KG1 (cell line): ENCODE results near the gene ADAM22.
"Not testable (repeated sequence)": the region's sequence is repeated elsewhere in the genome, so short reads cannot be mapped to it uniquely, and the experiment has no call there.

Experiments used
- DNase-seq: peaks from one replicate; lab custom pipeline; 2025; lab: John Stamatoyannopoulos, UW

ADAM22 gene

GRCh38 chr7:88111140-88111743, 177.2 kb downstream of the ADAM22 start:
- DNase-seq = no peak

- DNase-seq = no peak
Observed at GRCh38 chr7:88111954-88112471, 178.0 kb downstream of the ADAM22 start.

- DNase-seq = no peak
Observed at GRCh38 chr7:88115258-88115796, 181.3 kb downstream of the ADAM22 start.

- no peak for DNase-seq
Observed at GRCh38 chr7:88115816-88116215, 181.8 kb downstream of the ADAM22 start.

- no peak for DNase-seq
Observed at GRCh38 chr7:88116235-88116795, 182.3 kb downstream of the ADAM22 start.

- DNase-seq = no peak
Observed at GRCh38 chr7:88117325-88117724, 183.3 kb downstream of the ADAM22 start.

GRCh38 chr7:88121335-88121734, 187.3 kb downstream of the ADAM22 start:
- no peak for DNase-seq

- no peak for DNase-seq
Observed at GRCh38 chr7:88127637-88128290, 193.7 kb downstream of the ADAM22 start.

- no peak for DNase-seq
Observed at GRCh38 chr7:88132725-88133124, 198.7 kb downstream of the ADAM22 start.

GRCh38 chr7:88140947-88141346, 206.9 kb downstream of the ADAM22 start:
- DNase-seq = no peak

- DNase-seq = no peak
Observed at GRCh38 chr7:88141479-88141878, 207.4 kb downstream of the ADAM22 start.

- DNase-seq = no peak
Observed at GRCh38 chr7:88141953-88142352, 207.9 kb downstream of the ADAM22 start.

- no peak for DNase-seq
Observed at GRCh38 chr7:88146616-88147015, 212.6 kb downstream of the ADAM22 start.

- no peak for DNase-seq
Observed at GRCh38 chr7:88147341-88147740, 213.3 kb downstream of the ADAM22 start.

GRCh38 chr7:88147949-88148348, 213.9 kb downstream of the ADAM22 start:
- DNase-seq = no peak

- DNase-seq = no peak
Observed at GRCh38 chr7:88150033-88150432, 216.0 kb downstream of the ADAM22 start.

- DNase-seq = no peak
Observed at GRCh38 chr7:88151119-88151790, 217.2 kb downstream of the ADAM22 start.

- no peak for DNase-seq
Observed at GRCh38 chr7:88153378-88153777, 219.3 kb downstream of the ADAM22 start.

GRCh38 chr7:88155756-88156155, 221.7 kb downstream of the ADAM22 start:
- no peak for DNase-seq

GRCh38 chr7:88156356-88156755, 222.3 kb downstream of the ADAM22 start:
- no peak for DNase-seq

GRCh38 chr7:88159741-88160140, 225.7 kb downstream of the ADAM22 start:
- not testable (repeated sequence) for DNase-seq

- no peak for DNase-seq
Observed at GRCh38 chr7:88165697-88166096, 231.6 kb downstream of the ADAM22 start.

- no peak for DNase-seq
Observed at GRCh38 chr7:88167223-88167622, 233.2 kb downstream of the ADAM22 start.
